ENCODE measurements around the gene TIMP3. TPM values are rescaled to one million over a fixed set of nuclear protein-coding genes. Genes with fewer than 3 reads are reported as not detected.
A peak's percentile ranks its signal among the peaks of the same experiment; 100 is the strongest.

Gene TIMP3
- polyA plus RNA-seq, 1 of the 3 experiments (the other 2 are of a cell fraction) = 26.1 TPM

DNA sequence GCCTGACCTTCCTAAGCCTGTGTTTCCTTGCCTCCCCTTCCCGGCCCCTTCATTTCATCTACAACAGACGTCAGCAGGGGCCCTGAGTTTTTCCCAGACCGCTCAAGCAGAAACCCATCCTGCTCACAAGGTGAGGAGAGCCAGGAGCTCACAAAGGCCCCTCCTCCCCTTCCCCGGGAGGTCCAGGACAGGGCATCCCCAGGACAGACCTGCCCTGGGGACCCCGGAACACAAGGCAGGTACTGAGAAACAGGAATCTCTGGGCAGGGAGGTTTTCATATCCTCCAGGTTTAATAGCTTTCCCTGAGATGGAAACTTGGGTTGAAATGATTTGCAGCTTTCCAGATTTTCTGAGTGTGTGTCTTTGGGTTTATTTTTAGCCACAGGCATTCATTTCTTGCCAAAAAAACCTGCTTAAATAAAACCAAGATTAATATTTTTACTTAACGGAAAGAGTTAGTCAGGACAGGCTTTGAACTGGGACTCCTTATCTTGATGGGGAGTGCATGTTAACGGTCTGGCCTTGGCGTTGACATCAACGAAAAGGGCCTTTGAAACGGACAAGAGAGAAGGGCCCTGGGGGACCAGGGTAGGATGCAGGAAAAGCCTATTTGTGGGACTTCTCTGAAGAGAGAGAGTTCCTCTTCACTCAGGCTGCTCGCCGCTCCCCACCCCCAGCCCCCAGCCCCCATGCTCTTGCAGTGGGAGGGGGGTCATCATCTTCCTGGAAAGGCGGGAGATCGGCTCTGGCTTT lies 38.5 kb downstream of the TIMP3 start:
- TF ChIP-seq TCF12 (IDR thresholded peaks at IDR 0.05) (0 out of 2 replicates have a peak, but pooled peaks have one; percentile 8), TAF1 (IDR thresholded peaks at IDR 0.05; ENCODE audit: borderline replicate concordance, low read depth, low read length) (no peak)
- Histone ChIP-seq H3K9me3 (no peaks in the 10 kb centered on the region), H3K27ac (ENCODE audit: low read depth in 2 of 2, low read length in 1 of 2) (peak overlapping the region in 1 of 2 experiments; percentile 39; a peak in 2 of 4 replicates), H3K9ac (no peak overlapping the region), H3K36me3 (replicated peaks in 1 of 2; ENCODE audit: control insufficient read depth in 1 of 2, insufficient read depth in 2 of 2, low read length in 1 of 2) (no peaks in the 10 kb centered on the region), H3K9me2 (no peaks in the 10 kb centered on the region), H4K20me1 (ENCODE audit: insufficient read depth) (peaks cover 7% of the 10 kb centered on the region; the same call in 1 of the 2 replicates), H3K4me2 (peak overlapping the region; percentile 12; the same call in 1 of the 2 replicates), H3K27me3 (ENCODE audit: insufficient read depth) (no peaks in the 10 kb centered on the region), H3K4me3 (ENCODE audit: low read depth in 2 of 2, low read length in 1 of 2) (no peak overlapping the region), H3F3A (replicated peaks; ENCODE audit: insufficient read depth) (no peaks in the 10 kb centered on the region), H3K4me1 (ENCODE audit: control insufficient read depth in 1 of 2, insufficient read depth in 2 of 2, low read depth in 1 of 2, low read length in 1 of 2) (peaks cover 0 to 20% of the 10 kb centered on the region in 2 experiments; a peak in 1 of 4 replicates), H3K79me2 (ENCODE audit: insufficient read depth) (no peaks in the 10 kb centered on the region), H2AFZ (ENCODE audit: low read depth) (no peak overlapping the region)
- POLR2A ChIA-PET = no interaction called here
- CTCF ChIA-PET = interaction anchor here (0.8 to 1.2 kb wide), 3 partner anchors 80 to 161 kb away, joined by 3 to 4 read pairs (median 3); no protein-coding TSS in a partner anchor
- WGBS (ENCODE audit: low lambda C conversion rate) = 58% methylated on average over 14 of the region's 14 CpGs
- DNase-seq = peak; percentile 33

DNA sequence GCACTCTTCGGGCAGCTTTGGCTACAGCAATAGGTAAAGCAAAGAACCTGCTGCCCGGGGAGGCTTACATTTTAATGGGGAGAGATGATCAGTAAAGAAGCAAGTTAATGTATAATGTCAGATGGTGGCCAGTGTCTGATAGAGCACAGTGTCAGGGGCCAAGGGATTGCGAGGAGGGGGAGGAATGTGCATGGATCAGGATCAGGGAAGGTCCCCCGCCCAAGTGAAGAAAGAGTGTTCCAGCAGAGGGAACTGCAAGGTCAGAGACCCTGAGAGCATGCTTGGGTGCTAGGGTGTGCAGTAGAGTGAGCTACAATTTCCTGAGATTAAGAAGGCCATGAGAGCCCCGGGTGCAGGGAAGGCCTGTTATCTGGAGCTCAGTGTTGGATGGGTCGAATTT lies 39.7 kb downstream of the TIMP3 start:
- no peak overlapping the region for H3K27ac ChIP-seq (ENCODE audit: low read depth in 2 of 2, low read length in 1 of 2)
- peaks cover 7% of the 10 kb centered on the region; the same call in 1 of the 2 replicates for H4K20me1 ChIP-seq (ENCODE audit: insufficient read depth)
- H3K79me2 ChIP-seq (ENCODE audit: insufficient read depth) = no peaks in the 10 kb centered on the region
- TF ChIP-seq TAF1 (IDR thresholded peaks at IDR 0.05; ENCODE audit: borderline replicate concordance, low read depth, low read length) (no peak), GATA2 (CRISPR knock-in tag; IDR thresholded peaks at IDR 0.05) (no peak), RAD21 (IDR thresholded peaks at IDR 0.05; ENCODE audit: low read length) (no peak)
- TF ChIP-seq, protein P1, sequence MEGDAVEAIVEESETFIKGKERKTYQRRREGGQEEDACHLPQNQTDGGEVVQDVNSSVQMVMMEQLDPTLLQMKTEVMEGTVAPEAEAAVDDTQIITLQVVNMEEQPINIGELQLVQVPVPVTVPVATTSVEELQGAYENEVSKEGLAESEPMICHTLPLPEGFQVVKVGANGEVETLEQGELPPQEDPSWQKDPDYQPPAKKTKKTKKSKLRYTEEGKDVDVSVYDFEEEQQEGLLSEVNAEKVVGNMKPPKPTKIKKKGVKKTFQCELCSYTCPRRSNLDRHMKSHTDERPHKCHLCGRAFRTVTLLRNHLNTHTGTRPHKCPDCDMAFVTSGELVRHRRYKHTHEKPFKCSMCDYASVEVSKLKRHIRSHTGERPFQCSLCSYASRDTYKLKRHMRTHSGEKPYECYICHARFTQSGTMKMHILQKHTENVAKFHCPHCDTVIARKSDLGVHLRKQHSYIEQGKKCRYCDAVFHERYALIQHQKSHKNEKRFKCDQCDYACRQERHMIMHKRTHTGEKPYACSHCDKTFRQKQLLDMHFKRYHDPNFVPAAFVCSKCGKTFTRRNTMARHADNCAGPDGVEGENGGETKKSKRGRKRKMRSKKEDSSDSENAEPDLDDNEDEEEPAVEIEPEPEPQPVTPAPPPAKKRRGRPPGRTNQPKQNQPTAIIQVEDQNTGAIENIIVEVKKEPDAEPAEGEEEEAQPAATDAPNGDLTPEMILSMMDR (IDR thresholded peaks at IDR 0.05) = no peak
- no peak overlapping the region for H3K4me3 ChIP-seq (ENCODE audit: low read depth in 2 of 2, low read length in 1 of 2)
- H3K9me3 ChIP-seq = no peaks in the 10 kb centered on the region
- peaks cover 0 to 20% of the 10 kb centered on the region in 2 experiments; a peak in 1 of 4 replicates for H3K4me1 ChIP-seq (ENCODE audit: control insufficient read depth in 1 of 2, insufficient read depth in 2 of 2, low read depth in 1 of 2, low read length in 1 of 2)
- H3K9me2 ChIP-seq = no peaks in the 10 kb centered on the region
- H2AFZ ChIP-seq (ENCODE audit: low read depth) = no peak overlapping the region
- WGBS (ENCODE audit: low lambda C conversion rate) = 65% methylated on average over 6 of the region's 6 CpGs
- H3K9ac ChIP-seq = no peak overlapping the region
- ChIA-PET CTCF (interaction anchor here (0.6 to 1.8 kb wide), 4 partner anchors 16 to 159 kb away, joined by 3 to 4 read pairs (median 4); no protein-coding TSS in a partner anchor), POLR2A (no interaction called here)
- no peak for DNase-seq
- no peak overlapping the region for H3K4me2 ChIP-seq
- H3K27me3 ChIP-seq (ENCODE audit: insufficient read depth) = no peaks in the 10 kb centered on the region
- no peaks in the 10 kb centered on the region for H3F3A ChIP-seq (replicated peaks; ENCODE audit: insufficient read depth)
- no peaks in the 10 kb centered on the region for H3K36me3 ChIP-seq (replicated peaks in 1 of 2; ENCODE audit: control insufficient read depth in 1 of 2, insufficient read depth in 2 of 2, low read length in 1 of 2)

DNA sequence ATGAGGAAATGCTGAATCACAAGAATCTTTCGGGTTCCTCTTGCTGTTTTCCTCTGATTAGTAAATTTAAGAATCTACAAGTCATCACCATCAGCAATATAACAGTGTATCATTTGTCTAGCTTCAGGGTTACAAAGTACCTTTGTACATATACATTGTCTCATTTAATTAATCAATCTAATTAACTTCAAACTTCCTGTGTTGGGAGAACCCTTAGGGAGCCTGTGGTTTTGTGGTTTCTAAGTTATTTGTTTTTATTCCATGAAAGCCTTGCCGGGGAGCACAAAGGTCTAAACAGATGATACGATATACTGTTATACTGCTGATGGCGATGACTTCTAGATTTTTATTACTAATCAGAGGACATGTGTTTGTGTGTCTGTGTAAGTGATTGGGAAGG lies 41.0 kb downstream of the TIMP3 start:
- H4K20me1 ChIP-seq (ENCODE audit: insufficient read depth) = 0 out of 2 replicates have a peak, but pooled peaks cover 4% of the 10 kb centered on the region
- H3K9ac ChIP-seq = no peak overlapping the region
- no peak overlapping the region for H3K4me2 ChIP-seq
- no peak for DNase-seq
- no peak overlapping the region for H3K27ac ChIP-seq (ENCODE audit: low read depth in 2 of 2, low read length in 1 of 2)
- H3K4me1 ChIP-seq (ENCODE audit: control insufficient read depth in 1 of 2, insufficient read depth in 2 of 2, low read depth in 1 of 2, low read length in 1 of 2) = peaks cover 0 to 23% of the 10 kb centered on the region in 2 experiments; a peak in 1 of 4 replicates
- H3K9me2 ChIP-seq = no peaks in the 10 kb centered on the region
- H3K4me3 ChIP-seq (ENCODE audit: low read depth in 2 of 2, low read length in 1 of 2) = no peak overlapping the region
- H3F3A ChIP-seq (replicated peaks; ENCODE audit: insufficient read depth) = no peaks in the 10 kb centered on the region
- no peaks in the 10 kb centered on the region for H3K27me3 ChIP-seq (ENCODE audit: insufficient read depth)
- WGBS (ENCODE audit: low lambda C conversion rate) = 59% methylated on average over 4 of the region's 4 CpGs
- H3K36me3 ChIP-seq (replicated peaks in 1 of 2; ENCODE audit: control insufficient read depth in 1 of 2, insufficient read depth in 2 of 2, low read length in 1 of 2) = no peaks in the 10 kb centered on the region
- TF ChIP-seq EP300 (IDR thresholded peaks at IDR 0.05; ENCODE audit: borderline replicate concordance in 1 of 2, low read depth in 1 of 2, low read length in 1 of 2) = no peak
- H3K9me3 ChIP-seq = no peaks in the 10 kb centered on the region
- H3K79me2 ChIP-seq (ENCODE audit: insufficient read depth) = no peaks in the 10 kb centered on the region
- ChIA-PET POLR2A (no interaction called here), CTCF (interaction anchor here (1.8 kb wide), 1 partner anchor 144 kb away, joined by 4 read pairs; no protein-coding TSS in a partner anchor)
- no peak overlapping the region for H2AFZ ChIP-seq (ENCODE audit: low read depth)

All from SK-N-SH (cell line).